Neural progenitor cell (in vitro differentiated cells): ENCODE measurements around the gene XYLT1. TPM values are rescaled to one million over a fixed set of nuclear protein-coding genes. Genes with fewer than 3 reads are reported as not detected.

Experiments used
- DNase-seq: peaks from one replicate; pipeline ENCODE4 v3.0.0-alpha.2; 2016; ENCODE audit warnings: low spot score
- H2AFZ ChIP-seq: fragments of 200-600 bp; sonication (generic); replicated peaks from 2 replicates; pipeline ENCODE4 v1.6.1; 2016; ENCODE audit warnings: antibody characterized with exemption
- H3F3A ChIP-seq: fragments of 200-600 bp; sonication (generic); 2 replicates; pipeline ENCODE4 v1.6.1; 2016; ENCODE audit warnings: antibody characterized with exemption, low read depth
- H3K27ac ChIP-seq: fragments of 200-600 bp; sonication (generic); 2 replicates; pipeline ENCODE4 v1.5.1; 2016; ENCODE audit warnings: mild to moderate bottlenecking
- H3K27me3 ChIP-seq: fragments of 200-600 bp; sonication (generic); 2 replicates; pipeline ENCODE4 v1.6.1; 2016; ENCODE audit warnings: mild to moderate bottlenecking, moderate library complexity
- H3K36me3 ChIP-seq: fragments of 200-600 bp; sonication (generic); 2 replicates; pipeline ENCODE4 v1.5.1; 2016
- H3K4me1 ChIP-seq: fragments of 200-600 bp; sonication (generic); 2 replicates; pipeline ENCODE4 v1.6.1; 2016; ENCODE audit warnings: mixed run types
- H3K4me2 ChIP-seq: fragments of 200-600 bp; sonication (generic); 2 replicates; pipeline ENCODE4 v1.6.1; 2016
- H3K4me3 ChIP-seq: fragments of 200-600 bp; sonication (generic); 2 replicates; pipeline ENCODE4 v1.5.1; 2016
- H3K79me2 ChIP-seq: fragments of 200-600 bp; sonication (generic); 2 replicates; pipeline ENCODE4 v1.6.1; 2016; ENCODE audit warnings: low read depth
- H3K9ac ChIP-seq: fragments of 200-600 bp; sonication (generic); 2 replicates; pipeline ENCODE4 v1.6.1; 2016
- H3K9me3 ChIP-seq: fragments of 200-600 bp; sonication (generic); 2 replicates; pipeline ENCODE4 v1.5.1; 2016; ENCODE audit warnings: low read depth
- H4K20me1 ChIP-seq: fragments of 200-600 bp; sonication (generic); 2 replicates; pipeline ENCODE4 v1.6.1; 2016; ENCODE audit warnings: low read depth
- H3K27ac Mint-ChIP-seq: 3 replicates; pipeline ENCODE4 v1.8.0; 2021; ENCODE audit warnings: mixed read lengths
- H3K27me3 Mint-ChIP-seq: 2 replicates; pipeline ENCODE4 v1.8.0; 2022; ENCODE audit warnings: low read depth, mild to moderate bottlenecking, inconsistent platforms, moderate library complexity, mixed read lengths; ENCODE audit not compliant: insufficient read depth
- H3K36me3 Mint-ChIP-seq: 3 replicates; pipeline ENCODE4 v1.8.0; 2021; ENCODE audit warnings: mixed read lengths
- H3K4me1 Mint-ChIP-seq: 3 replicates; pipeline ENCODE4 v1.8.0; 2021; ENCODE audit warnings: mixed read lengths
- H3K4me3 Mint-ChIP-seq: 3 replicates; pipeline ENCODE4 v1.8.0; 2021; ENCODE audit warnings: mild to moderate bottlenecking, moderate library complexity, mixed read lengths
- H3K9me3 Mint-ChIP-seq: 3 replicates; pipeline ENCODE4 v1.8.0; 2020; ENCODE audit warnings: mixed read lengths
- CTCF ChIP-seq: fragments of 200-600 bp; sonication (generic); IDR thresholded peaks from 2 replicates; pipeline ENCODE4 v1.5.1; 2017; ENCODE audit warnings: antibody characterized with exemption, mild to moderate bottlenecking
- EZH2 ChIP-seq: fragments of 200-600 bp; sonication (generic); IDR thresholded peaks from 2 replicates; pipeline ENCODE4 v1.6.1; 2017; ENCODE audit warnings: antibody characterized with exemption, mild to moderate bottlenecking, moderate library complexity
- EZH2phosphoT487 ChIP-seq: fragments of 200-600 bp; sonication (generic); IDR thresholded peaks from 2 replicates; pipeline ENCODE4 v1.6.1; 2017; ENCODE audit warnings: antibody characterized with exemption
- total RNA-seq: library from RNA; depleted of rRNA; stranded (reverse); fragments of >200 nt; gene quantifications from 2 replicates; pipeline ENCODE4 v1.2.3, GENCODE V29; 2015; ENCODE audit warnings: low replicate concordance

The XYLT1 gene
- total RNA-seq, 1 donor from 2014 or later = 5.9 TPM

GRCh38 chr16:17497648-17498047, 26.9 kb upstream of the XYLT1 start:
- Histone ChIP-seq H3F3A (no peaks in the 10 kb centered on the region), H3K27ac (no peak overlapping the region), H3K36me3 (no peaks in the 10 kb centered on the region), H3K4me2 (no peak overlapping the region), H3K27me3 (no peaks in the 10 kb centered on the region), H3K9me3 (no peaks in the 10 kb centered on the region), H4K20me1 (no peaks in the 10 kb centered on the region), H2AFZ (no peak overlapping the region), H3K9ac (no peak overlapping the region), H3K4me3 (no peak overlapping the region), H3K4me1 (no peaks in the 10 kb centered on the region), H3K79me2 (no peaks in the 10 kb centered on the region)
- Mint-ChIP-seq H3K4me3 (no peak overlapping the region), H3K4me1 (no peaks in the 10 kb centered on the region), H3K27ac (no peak overlapping the region), H3K9me3 (no peaks in the 10 kb centered on the region), H3K36me3 (no peaks in the 10 kb centered on the region), H3K27me3 (peaks cover 6% of the 10 kb centered on the region)
- TF ChIP-seq CTCF (no peak), EZH2phosphoT487 (no peak)
- DNase-seq = no peak

DNA sequence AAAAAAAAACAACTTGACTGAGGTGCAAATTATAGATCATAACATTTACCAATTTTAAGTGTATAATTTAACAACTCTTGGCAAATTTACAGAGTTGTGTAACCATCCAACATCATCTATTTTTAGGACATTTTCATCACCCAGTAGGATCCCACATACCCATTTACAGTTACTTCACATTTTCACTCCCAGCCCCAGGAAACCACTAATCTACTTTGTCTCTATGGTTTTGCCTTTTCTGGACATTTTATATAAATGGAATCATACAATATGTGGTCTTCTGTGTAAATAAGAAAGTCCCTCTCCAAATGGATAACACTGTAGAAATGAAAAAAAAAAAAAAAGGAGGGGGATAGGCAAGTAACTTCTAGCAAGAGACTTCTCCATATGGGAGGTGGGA, 26.1 kb upstream of the XYLT1 start:
- H3F3A ChIP-seq = no peaks in the 10 kb centered on the region
- TF ChIP-seq CTCF (no peak), EZH2 (no peak), EZH2phosphoT487 (no peak)
- H3K27me3 ChIP-seq = no peaks in the 10 kb centered on the region
- H4K20me1 ChIP-seq = no peaks in the 10 kb centered on the region
- peaks cover 6% of the 10 kb centered on the region for H3K27me3 Mint-ChIP-seq
- H3K4me3 ChIP-seq = no peak overlapping the region
- no peak for DNase-seq
- no peaks in the 10 kb centered on the region for H3K9me3 Mint-ChIP-seq
- no peak overlapping the region for H2AFZ ChIP-seq
- H3K27ac Mint-ChIP-seq = no peak overlapping the region
- H3K4me2 ChIP-seq = no peak overlapping the region
- no peak overlapping the region for H3K4me3 Mint-ChIP-seq
- no peak overlapping the region for H3K27ac ChIP-seq
- no peak overlapping the region for H3K9ac ChIP-seq
- H3K4me1 ChIP-seq = no peaks in the 10 kb centered on the region
- no peaks in the 10 kb centered on the region for H3K36me3 Mint-ChIP-seq
- no peaks in the 10 kb centered on the region for H3K79me2 ChIP-seq
- H3K4me1 Mint-ChIP-seq = no peaks in the 10 kb centered on the region
- no peaks in the 10 kb centered on the region for H3K9me3 ChIP-seq
- H3K36me3 ChIP-seq = no peaks in the 10 kb centered on the region

DNA sequence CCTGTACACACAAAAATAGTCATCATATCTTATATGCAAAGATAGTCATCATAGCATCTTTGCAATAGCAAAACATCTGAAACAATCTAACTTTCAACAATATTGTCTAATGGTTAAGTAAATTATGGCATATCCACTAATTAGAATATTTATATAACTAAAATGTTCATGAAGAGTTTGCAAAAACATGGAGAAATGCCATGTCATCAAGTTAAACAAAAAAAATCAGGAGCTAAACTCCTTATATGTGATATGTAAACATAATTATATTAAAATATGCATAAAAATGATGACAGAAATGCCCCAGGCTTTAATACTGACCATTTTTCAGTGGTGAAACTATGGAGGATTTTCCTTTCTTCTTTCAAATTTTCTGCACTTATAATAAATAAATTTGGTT, 22.3 kb upstream of the XYLT1 start:
- Histone ChIP-seq H3F3A (no peaks in the 10 kb centered on the region), H3K9ac (no peak overlapping the region), H3K27ac (no peak overlapping the region), H3K79me2 (no peaks in the 10 kb centered on the region), H3K27me3 (no peaks in the 10 kb centered on the region), H3K4me2 (no peak overlapping the region), H4K20me1 (no peaks in the 10 kb centered on the region), H3K9me3 (no peaks in the 10 kb centered on the region), H3K36me3 (no peaks in the 10 kb centered on the region), H3K4me3 (no peak overlapping the region), H3K4me1 (no peaks in the 10 kb centered on the region), H2AFZ (no peak overlapping the region)
- DNase-seq = no peak
- H3K36me3 Mint-ChIP-seq = no peaks in the 10 kb centered on the region
- H3K4me3 Mint-ChIP-seq = no peak overlapping the region
- H3K27me3 Mint-ChIP-seq = peaks cover 4% of the 10 kb centered on the region
- no peaks in the 10 kb centered on the region for H3K4me1 Mint-ChIP-seq
- no peaks in the 10 kb centered on the region for H3K9me3 Mint-ChIP-seq
- H3K27ac Mint-ChIP-seq = no peak overlapping the region
- no peak for TF ChIP-seq EZH2
- TF ChIP-seq EZH2phosphoT487 = no peak
- TF ChIP-seq CTCF = no peak
